Stimulated activated CD8-positive, alpha-beta memory T cell treated with anti-CD3 and anti-CD28 coated beads, Interleukin-12 subunit alpha, Interleukin-12 subunit beta, amount 100 ng/mL, for 1 hour (primary cell): ENCODE data around the gene SEMA3F.
"Not testable (repeated sequence)": the region's sequence is repeated elsewhere in the genome, so short reads cannot be mapped to it uniquely, and the experiment has no call there.

Experiments
- DNase-seq: peaks from one replicate; pipeline ENCODE4 v3.0.0-alpha.2; 2020; ENCODE audit warnings: low read depth

The SEMA3F gene

DNA sequence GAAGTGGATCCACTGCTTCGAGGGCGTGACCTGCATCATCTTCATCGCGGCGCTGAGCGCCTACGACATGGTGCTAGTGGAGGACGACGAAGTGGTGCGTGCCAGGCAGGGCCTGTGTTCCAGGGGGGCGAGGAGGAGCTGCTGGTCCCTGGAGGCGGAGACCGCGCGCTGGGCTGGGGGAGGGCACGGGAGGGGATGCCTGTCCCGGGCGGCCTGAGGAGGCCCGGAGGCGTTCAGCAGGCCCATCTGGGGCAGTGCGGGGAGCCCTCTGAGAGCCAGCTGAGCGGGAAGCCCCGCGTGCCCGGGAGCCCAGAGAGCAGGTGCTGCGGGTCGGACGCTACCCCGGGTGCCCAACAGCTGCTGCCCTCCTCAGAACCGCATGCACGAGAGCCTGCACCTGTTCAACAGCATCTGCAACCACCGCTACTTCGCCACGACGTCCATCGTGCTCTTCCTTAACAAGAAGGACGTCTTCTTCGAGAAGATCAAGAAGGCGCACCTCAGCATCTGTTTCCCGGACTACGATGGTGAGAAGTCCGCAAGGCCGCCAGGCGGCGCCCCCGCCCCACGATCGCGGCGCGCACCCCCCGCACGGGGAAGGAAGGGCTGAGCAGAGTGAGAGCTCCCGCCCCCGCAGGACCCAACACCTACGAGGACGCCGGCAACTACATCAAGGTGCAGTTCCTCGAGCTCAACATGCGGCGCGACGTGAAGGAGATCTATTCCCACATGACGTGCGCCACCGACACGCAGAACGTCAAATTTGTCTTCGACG is 39.2 kb downstream of the SEMA3F start:
- peak; percentile 80 for DNase-seq

DNA sequence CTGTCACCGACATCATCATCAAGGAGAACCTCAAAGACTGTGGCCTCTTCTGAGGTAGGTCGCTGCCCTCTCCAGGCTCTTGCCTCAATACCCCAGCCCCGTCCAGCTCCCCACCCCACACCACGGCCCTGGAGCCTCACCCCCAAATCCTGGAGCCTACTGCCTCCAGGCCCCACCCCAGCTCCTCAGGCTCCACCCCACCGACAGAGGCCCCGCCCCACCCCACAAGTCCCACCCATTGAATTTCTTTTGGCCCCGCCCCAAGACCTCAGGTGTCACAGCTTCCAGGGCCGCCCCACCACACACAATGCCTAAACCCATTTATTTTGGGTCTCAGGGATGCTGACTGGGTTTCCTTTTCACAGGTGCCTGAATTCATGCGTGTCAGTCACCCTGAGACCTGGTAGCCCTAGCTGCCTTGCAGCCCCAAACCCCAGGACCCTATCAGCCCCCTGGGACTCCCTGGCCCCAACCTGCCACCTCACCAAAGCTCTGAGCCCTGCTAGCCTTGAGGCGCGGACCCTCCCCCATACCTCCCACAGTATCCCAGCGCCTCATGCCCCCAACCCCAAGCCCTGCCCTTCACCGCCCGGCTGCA is 39.9 kb downstream of the SEMA3F start:
- DNase-seq = no peak

DNA sequence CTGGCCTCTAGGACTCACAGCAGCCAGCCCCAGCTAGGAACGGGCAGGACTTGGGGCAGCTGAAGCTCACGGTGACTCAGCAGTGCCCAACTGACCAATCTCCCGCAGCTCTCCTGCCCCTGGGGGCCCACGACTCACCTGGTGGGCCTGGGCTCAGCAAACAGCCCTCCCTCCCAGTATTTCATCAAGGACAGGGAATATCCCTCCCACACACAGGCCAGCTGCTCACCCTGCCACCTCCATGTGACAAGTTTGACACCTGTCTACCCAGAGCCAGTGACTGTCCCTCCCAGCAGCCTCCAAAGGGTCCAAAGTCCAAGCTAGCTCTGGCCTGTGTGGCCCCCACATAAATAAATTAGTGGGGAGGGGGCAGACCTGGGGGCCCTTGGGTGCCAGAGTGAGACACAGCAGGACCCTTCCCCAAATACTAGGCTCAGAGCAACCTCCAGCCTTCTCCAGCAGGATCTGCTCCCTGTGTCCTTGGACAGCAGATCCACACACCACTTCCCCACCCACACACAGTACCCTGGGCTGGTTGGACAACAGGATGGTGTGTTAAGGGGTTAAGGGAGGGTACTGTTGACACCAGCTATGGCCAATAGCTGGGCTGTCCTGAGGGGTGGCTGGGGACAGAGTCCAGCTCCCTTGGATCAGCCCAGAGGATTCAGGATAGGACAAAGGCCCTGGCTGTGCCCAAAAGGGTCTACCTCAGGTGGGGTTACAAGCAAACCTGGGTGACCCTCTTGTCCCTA is 40.6 kb downstream of the SEMA3F start:
- DNase-seq = no peak

DNA sequence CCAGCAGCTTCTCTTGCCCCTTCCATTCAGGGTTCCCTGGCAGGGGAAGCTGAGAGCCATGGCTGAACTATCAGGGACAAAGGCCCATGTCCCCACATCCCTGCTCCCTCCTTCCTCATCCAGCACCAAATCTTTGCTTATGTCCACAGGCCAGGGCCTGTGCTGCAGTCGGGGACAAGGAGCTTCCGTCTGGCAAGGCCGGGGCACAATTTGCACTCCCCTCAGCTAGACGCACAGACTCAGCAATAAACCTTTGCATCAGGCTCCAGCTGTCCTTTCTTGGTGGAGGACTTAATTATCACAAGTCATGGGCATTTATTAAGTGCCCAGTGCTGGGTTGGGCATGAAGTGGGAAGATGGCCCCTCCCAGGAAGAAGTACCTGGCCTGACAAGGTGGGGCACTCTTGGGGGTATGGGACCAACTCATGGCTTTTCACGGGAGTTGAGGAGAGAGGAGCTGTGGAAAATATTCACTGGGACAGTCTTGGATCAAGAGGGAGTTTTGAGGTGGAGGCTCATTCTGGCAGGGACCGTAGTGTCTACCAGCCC is 41.2 kb downstream of the SEMA3F start:
- DNase-seq = no peak

DNA sequence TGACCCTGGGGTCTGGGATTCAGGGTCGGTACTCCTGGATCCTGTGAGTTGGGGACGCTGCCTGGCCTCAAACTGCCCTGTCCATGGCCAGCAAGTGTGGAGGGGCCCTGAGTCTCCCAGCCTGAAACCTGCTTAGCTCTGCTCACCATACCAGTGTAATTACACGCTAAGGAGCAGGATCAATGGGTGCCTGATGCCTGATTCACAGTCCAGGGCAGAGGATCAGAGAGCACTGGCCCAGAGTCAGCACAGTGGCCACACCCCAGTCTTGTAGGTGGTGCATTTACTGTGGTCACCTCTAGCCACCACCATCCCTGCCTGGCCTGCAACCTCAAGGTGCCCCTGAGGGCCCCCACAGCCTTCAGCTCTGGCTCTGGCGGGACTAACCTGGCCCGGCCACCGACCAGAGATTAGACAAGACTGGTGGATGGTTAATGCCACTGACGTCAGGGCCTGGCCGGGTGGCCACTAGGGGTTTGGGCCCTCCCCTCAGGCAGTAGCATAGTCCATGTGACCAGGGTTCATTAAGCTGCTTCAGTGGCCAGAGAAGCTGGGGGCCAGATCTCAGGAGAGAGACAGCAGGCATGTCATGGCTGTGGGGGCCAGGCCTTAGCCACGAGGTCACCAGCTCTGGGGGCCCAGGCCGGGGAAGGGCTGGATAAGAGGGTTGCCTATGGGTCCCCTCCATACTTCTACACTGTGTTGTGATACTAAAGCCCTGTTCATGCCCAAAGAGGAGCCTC is 46.6 kb downstream of the SEMA3F start:
- DNase-seq = no peak

DNA sequence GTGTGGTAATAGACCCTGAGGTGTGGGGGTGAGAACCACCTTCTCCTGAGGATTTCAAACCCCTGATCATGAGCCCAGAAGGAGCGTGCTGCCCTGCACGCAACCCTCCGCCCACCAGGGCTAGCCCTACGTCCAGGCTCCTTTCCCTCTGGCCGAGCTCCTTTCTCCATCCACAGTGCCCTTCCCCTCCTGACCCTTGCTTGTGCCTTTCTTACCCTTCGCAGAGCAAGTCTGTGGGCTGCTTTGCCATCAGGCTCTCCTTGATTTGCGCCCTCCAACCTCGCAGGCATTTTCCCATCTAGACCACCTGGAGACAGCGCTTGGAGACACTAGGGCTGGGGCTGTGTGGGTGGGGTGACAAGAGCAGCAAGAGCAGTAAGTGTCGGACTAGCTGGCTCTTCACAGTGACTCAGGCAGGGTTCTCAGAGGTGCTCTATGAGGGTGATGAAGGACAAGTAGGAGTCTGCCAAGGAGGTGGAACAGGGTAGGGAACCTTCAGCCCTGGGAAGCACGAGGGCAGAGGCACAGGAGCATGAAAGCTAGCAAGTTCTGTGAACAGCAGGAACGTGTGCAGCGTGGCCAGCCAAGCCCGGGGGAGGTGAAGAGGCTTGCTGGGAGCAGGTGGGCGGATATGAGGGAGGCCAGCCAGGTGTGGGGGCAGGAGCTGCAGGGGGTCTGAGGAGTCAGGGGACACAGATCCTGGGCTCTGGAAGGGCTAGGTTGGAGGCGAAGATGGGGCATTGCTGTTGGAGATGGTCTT is 47.4 kb downstream of the SEMA3F start:
- DNase-seq = no peak

DNA sequence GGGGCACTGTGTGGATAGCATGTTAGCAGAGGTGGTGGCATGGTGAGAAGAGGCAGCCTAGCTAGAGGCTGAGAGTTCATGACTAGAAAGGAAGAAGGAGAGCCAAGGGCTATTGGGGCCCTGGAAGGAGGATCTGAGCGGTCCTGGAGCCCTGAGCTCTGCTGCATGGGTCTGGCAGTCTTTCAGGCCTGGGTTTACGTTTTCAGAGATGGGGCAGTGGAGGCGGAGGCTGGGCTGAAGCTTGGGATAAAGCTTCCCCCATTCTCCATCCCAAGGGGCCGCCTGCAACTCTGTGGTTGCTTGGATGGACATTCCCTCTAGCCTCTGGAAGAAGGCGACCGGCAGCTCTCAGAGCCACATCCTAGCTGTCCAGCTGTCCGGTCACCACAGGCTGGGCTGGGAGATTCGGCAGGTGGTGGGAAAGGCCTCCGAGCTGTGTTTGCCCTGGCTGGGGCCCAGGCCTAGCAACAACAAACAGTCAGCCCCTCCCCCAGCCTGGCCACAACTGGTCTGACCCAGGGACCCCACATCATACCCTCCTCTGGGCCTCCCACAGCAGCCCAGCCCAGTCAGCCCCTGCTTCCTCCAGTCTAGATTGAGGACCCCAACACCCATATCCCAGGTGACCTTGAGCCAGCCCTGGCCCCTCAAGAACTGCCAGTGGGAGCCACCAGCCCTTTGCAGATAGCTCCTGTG is 48.1 kb downstream of the SEMA3F start:
- no peak for DNase-seq

DNA sequence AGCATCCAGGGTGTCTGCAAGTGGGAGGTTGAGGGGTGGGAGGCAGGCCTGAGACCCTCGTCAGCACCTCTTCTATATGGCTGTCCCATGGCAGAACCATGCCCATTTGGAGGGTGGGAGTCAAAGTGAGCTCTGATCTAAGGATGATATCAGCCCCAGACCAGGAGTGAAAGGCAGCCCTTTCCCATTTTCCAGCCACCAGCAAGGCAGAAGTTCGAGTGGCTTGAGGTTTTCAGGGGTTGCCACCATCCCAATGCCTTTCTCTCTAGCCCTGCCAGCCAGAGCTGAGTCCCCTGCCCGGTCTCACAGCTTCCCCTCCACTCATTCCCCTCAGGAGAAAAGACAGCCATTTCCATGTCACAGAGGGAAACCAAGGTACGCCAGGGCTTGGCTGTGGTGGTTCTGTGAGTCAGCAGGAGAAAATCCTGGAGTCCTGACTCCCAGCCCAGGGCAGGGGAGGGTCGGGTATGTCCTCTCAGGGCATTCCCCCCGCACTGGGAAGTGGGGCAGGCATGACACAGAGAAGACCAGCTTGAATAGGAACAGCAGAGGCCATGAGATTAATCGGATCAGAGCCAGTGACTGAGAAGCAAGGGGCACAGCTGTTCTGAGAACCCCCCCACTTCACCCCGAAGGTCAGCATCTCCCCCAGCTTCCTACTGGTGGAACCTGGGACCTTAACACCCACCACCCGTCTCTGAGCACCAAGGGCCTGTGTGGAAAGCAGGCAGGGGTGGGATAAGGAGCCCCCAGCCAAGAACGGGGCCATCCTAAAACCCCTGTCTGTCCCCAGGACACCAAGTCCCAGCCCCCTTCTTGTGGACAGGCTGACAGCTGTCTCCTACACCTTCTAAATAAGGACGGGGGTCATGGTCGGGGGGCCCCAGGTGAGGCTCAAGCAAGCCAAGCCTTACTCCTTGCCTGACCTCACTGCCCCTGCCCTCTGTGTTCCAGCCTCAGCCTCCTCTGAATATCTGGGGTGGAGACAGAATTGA is 49.0 kb downstream of the SEMA3F start:
- no peak for DNase-seq

DNA sequence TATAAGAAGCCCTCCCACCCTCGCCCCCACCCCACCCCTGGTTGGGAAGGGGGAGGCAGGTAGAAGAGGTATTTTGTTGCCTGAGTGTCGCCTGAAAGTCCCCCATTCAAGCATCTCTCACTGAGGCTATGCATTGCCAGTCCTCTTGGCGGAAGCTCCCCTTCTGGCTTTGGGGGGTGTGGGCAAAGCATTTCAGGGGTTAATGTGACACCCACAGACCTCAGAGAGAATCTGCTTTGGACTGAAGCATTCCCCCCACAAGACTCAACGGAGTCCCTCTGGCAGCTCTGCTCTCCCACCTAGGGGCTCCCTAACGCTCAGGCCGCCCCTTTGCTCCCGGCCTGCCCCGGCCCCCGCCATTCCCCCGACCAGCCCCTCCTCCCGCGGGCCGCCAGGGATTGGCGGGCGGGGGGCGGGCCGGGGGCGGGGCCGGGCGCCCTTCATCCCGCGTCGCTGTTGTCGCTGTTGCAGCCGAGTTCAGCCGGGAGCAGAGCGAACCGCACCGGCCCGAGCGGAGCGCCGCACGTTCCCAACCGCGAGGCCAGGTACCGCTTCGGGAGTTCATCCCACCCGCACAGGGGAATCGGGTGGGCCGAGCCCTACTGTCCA is 49.8 kb downstream of the SEMA3F start, which contains the start of gene SLC38A3:
SLC38A3 (plus strand) TSS at position 468 of the 609 bp plus-strand sequence. CDS start 8,929 bp downstream, outside the sequence.
- no peak for DNase-seq

DNA sequence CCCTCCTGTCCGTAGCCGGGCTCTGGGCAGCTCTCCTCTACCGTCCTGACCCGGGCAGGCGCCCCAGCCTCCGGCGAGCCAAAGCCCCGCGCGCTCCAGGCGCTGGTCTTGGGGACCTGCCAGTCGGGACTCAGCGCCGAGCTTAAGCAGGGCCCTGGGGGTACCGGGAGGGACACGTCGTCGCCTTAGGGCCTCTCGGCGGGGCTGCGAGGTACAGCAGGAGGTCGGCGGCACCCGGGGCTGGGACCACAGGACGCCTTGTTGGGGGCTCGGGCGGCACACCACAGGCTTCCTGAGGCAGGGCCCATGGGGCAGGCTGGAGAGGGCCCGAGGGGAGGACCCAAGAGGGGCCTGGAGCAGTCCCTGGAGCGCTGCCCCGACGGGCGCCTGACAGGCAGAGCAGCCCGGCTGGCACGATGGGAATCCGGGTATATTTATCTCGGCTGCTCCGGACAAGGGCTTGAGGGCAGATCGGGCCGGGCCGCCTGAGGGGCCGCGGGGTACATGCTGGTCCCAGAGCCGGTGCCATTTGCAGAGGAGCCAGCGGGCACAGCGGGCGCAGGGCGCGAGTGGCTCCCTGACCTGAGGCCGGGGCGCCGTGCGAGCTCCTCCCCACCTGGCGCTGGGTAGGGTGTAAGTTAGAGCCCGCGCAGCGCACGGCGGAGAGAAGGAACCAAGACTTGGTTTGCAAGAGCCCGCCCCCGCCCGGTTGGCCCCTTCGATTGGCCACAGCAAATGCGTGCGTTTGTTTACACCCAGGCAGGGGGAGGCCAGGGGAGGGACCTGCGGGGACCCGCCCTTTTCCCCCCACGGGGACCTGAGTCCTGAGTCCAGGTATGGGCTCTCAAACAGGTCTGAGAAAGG is 50.5 kb downstream of the SEMA3F start:
- DNase-seq = no peak

DNA sequence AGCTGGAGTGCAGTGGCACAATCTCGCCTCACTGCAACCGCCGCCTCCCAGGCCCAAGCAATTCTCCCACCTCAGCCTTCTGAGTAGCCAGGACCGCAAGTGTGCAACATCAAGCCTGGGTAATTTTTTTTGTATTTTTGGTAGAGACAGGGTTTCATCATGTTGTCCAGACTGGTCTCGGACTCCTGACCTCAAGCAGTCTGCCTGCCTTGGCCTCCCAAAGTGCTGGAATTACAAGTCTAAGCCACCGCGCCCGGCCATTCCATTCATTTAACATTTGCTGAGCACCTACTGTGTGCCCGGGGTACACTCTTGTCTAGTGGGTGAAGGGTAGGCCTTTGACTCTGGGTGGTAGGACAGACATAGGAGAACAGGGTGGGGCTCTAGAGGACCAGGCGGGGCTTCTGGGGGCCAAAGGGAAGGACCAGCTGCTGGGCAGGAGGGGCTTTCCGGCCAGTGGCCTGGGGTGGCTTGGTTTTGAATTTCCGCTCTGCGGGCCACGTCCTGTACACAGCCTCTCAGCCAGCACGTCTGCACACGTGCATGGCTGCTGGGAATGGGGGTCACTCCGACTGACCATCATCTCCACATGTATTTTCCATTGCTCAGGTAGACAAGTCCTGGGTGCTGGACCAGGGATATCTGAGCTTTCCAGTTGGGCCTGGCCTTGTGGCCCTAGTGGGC is 52.4 kb downstream of the SEMA3F start:
- no peak for DNase-seq

DNA sequence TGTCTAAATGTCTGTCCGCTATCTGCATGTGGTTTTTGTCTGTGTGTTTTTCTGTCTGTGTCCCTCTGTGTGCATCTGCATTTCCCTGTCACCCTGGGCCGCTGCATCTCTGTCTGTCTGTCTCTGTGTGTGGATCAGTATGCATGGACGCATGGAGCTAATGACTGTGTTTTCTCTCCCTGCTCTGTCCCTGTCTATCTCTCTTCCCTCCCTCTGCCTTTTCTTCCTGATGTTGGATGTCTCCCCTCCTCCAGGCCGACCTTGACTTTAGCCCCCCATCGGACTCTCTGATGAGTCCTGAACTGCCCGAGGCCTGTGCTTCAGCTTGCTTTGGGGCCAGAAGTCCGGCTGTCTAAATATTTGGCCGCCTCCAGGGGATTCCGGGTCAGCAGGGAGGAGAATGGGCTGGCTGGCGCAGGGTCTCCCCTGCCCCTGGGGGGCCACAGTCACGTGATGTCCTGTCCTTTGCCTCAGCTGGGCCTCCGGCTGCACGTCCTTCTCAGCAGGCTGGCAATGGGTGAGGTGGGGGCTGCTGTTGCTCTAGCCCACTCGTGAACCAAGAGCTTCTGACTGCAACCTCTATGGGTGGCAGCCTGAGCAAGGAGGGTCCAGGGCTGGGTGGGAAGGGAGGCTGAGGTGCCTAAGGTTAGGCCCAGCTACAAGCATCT is 53.7 kb downstream of the SEMA3F start:
- no peak for DNase-seq

DNA sequence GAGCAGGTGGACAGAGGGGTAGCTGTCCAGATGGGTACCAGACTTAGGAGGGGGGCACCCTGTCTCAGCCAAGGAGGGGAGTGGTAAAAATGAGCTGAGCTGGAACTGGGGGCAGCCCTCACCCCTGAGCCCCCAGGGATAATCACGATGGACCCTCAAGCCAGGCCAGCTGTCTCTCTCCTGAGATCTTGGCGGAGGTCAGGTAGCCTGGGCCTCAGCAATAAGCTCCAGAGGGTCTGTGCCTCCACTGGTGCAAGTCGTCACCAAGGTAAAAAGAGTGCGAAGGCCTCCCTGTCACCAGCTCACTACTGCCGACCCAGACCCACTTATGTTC is 55.0 kb downstream of the SEMA3F start:
- no peak for DNase-seq

DNA sequence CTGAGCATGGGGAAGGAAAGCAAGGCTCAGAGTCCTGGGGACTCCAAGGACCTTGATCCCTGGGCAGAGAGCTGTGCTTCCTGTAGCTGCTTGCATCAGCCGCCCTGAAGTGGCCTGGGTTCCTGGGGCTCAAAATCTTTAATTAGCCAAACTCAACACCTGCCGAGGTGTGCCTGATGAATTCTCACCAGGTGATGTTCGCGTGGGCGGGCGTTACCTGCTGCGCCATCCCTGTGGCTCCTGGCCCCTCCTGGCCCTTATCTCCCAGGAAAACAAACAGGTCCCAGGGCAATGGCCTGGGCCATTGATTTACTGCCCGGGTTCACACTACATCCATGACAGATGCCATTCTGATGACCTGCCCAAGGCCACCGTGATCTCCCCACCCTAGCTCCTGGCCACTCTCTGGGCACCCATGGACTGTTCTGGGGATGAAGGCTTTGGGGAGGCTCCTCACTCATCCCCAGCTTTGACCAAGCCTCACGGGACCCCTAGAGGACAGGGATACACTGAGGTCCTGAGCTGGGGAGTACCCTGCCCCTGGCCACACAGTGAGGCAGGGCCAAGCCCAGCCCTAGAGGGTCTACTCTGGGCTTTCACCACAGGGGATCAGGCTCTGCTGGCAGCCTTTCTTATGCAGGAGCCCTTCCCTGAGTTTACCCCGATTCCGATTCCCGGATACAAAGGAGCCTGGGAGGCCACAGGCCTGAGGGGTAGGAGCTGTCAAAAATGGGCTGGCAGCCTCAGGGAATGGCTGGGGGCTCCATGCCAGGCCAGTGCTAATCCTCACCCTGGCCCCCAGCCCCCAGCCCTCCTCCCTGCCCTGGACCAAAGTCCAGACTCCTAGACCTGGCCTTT is 55.6 kb downstream of the SEMA3F start:
- no peak for DNase-seq

DNA sequence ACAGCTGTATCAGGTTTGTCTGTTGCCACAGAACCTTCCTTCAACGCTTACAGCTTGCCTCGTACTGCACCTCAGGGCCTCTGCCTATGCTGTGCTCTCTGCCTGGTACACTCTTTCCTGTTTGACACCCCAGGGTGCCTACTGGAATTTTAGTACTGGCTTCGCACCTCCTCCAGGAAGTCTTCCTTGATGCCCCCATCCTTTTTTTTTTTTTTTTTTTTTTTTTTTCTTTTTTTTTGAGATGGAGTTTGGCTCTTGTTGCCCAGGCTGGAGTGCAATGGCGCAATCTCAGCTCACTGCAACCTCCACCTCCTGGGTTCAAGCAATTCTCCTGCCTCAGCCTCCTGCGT is 56.2 kb downstream of the SEMA3F start:
- DNase-seq = not testable (repeated sequence)

DNA sequence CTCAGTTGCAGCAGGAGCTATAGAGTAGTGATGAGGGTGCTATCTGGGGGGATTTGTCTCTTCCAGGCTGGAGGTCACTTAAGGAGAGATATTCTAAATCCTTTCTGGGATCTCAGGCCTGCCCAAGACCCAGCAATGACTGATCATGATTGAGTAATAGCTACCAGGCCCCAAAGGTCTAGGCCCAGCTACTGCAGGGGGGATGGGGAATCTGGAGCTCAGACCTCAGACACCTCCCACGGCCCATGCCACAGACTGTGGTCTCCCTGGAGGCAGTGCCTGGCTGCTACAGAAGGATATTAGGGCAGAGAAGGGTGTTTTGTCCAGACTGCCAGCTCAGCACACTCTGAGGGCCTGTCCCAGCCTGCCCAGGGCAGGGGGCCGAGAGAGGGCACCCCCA is 56.8 kb downstream of the SEMA3F start:
- no peak for DNase-seq
